ENCODE results near the gene CNR2.
"Not testable (repeated sequence)": the region's sequence is repeated elsewhere in the genome, so short reads cannot be mapped to it uniquely, and the experiment has no call there.

The CNR2 gene

GRCh38 chr1:23916209-23917131, 3.3 kb upstream of the CNR2 start:
- no peak for FAIRE-seq

GRCh38 chr1:23915466-23915865, 2.3 kb upstream of the CNR2 start:
- no peak for FAIRE-seq

- FAIRE-seq = no peak
Measured at GRCh38 chr1:23914921-23915320, 1.8 kb upstream of the CNR2 start.

- no peak for FAIRE-seq
Measured at GRCh38 chr1:23911921-23912320, 1.2 kb downstream of the CNR2 start.

GRCh38 chr1:23910553-23911246, 2.5 kb downstream of the CNR2 start:
- no peak for FAIRE-seq

GRCh38 chr1:23910144-23910543, 3.0 kb downstream of the CNR2 start:
- FAIRE-seq = no peak

GRCh38 chr1:23909412-23909811, 3.8 kb downstream of the CNR2 start:
- no peak for FAIRE-seq

GRCh38 chr1:23908453-23909341, 4.5 kb downstream of the CNR2 start:
- FAIRE-seq = no peak

- no peak for FAIRE-seq
Measured at GRCh38 chr1:23906731-23907130, 6.4 kb downstream of the CNR2 start.

GRCh38 chr1:23905461-23906025, 7.6 kb downstream of the CNR2 start:
- no peak for FAIRE-seq

GRCh38 chr1:23904748-23905357, 8.3 kb downstream of the CNR2 start:
- FAIRE-seq = no peak

- no peak for FAIRE-seq
Measured at GRCh38 chr1:23903754-23904153, 9.4 kb downstream of the CNR2 start.

- FAIRE-seq = no peak
Measured at GRCh38 chr1:23902321-23903278, 10.6 kb downstream of the CNR2 start.

GRCh38 chr1:23900017-23900416, 13.1 kb downstream of the CNR2 start:
- not testable (repeated sequence) for FAIRE-seq

GRCh38 chr1:23899070-23899469, 14.1 kb downstream of the CNR2 start:
- no peak for FAIRE-seq

- FAIRE-seq = no peak
Measured at GRCh38 chr1:23897083-23897482, 16.1 kb downstream of the CNR2 start.

- FAIRE-seq = no peak
Measured at GRCh38 chr1:23896491-23896890, 16.7 kb downstream of the CNR2 start.

GRCh38 chr1:23895993-23896392, 17.2 kb downstream of the CNR2 start:
- FAIRE-seq = no peak

GRCh38 chr1:23895082-23895481, 18.1 kb downstream of the CNR2 start:
- no peak for FAIRE-seq

- no peak for FAIRE-seq
Measured at GRCh38 chr1:23889074-23889473, 24.1 kb downstream of the CNR2 start.

- FAIRE-seq = no peak
Measured at GRCh38 chr1:23885222-23885621, 27.9 kb downstream of the CNR2 start.
